ENCODE measurements around the gene ZNF628.

DNA sequence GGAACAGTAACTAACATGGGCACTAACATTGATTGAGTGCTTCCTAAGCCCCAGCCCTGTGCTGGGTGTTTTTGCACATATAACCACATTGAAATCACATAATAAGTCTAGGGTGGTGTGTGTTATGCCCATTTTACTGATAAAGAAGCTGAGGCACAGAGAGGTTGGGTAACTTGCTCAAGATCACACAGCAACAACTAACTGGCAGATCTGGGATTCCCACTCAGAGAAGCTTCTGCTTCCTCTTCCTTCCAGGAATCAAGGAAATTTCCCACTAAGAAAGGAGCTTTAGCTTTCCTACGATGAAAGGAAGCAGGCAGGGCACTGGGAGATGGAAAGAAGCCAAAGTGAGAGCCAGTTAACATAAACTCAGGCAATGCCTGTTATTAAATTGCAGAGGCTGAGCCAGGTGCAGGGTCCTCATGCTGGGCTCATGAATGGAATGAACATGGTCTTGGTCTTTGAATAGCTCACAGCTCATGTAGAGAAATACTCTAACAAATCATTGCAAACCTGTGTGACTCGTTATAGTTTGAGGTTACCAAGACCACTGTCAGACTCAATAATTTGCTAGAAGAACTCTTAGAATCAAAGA is 21.9 kb downstream of the ZNF628 start:
- TF ChIP-seq, protein P1, sequence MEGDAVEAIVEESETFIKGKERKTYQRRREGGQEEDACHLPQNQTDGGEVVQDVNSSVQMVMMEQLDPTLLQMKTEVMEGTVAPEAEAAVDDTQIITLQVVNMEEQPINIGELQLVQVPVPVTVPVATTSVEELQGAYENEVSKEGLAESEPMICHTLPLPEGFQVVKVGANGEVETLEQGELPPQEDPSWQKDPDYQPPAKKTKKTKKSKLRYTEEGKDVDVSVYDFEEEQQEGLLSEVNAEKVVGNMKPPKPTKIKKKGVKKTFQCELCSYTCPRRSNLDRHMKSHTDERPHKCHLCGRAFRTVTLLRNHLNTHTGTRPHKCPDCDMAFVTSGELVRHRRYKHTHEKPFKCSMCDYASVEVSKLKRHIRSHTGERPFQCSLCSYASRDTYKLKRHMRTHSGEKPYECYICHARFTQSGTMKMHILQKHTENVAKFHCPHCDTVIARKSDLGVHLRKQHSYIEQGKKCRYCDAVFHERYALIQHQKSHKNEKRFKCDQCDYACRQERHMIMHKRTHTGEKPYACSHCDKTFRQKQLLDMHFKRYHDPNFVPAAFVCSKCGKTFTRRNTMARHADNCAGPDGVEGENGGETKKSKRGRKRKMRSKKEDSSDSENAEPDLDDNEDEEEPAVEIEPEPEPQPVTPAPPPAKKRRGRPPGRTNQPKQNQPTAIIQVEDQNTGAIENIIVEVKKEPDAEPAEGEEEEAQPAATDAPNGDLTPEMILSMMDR (IDR thresholded peaks at IDR 0.05), result no peak
- no peak for TF ChIP-seq POLR2A (IDR thresholded peaks at IDR 0.05)
